Nephron progenitor cell (in vitro differentiated cells): ENCODE data around the gene PEX11B.

Source experiments
- DNase-seq: peaks from one replicate; pipeline ENCODE4 v3.0.0; 2021
- H3K27ac Mint-ChIP-seq: 2 replicates; pipeline ENCODE4 v1.8.0; 2021; ENCODE audit warnings: mild to moderate bottlenecking, moderate library complexity, mixed read lengths
- H3K27me3 Mint-ChIP-seq: 2 replicates; pipeline ENCODE4 v1.8.0; 2021; ENCODE audit warnings: mild to moderate bottlenecking, low read depth, mixed read lengths; ENCODE audit not compliant: poor library complexity
- H3K36me3 Mint-ChIP-seq: 2 replicates; pipeline ENCODE4 v1.8.0; 2021; ENCODE audit warnings: low read depth, mixed read lengths
- H3K4me1 Mint-ChIP-seq: 2 replicates; pipeline ENCODE4 v1.8.0; 2021; ENCODE audit warnings: mixed read lengths
- H3K4me3 Mint-ChIP-seq: 2 replicates; pipeline ENCODE4 v1.8.0; 2021; ENCODE audit warnings: mild to moderate bottlenecking, moderate library complexity, mixed read lengths
- H3K9me3 Mint-ChIP-seq: 2 replicates; pipeline ENCODE4 v1.8.0; 2021; ENCODE audit warnings: mild to moderate bottlenecking, moderate library complexity, mixed read lengths
- TF ChIP-seq, protein P1 (sequence below): fragments of 200-600 bp; sonication (generic); IDR thresholded peaks from 2 replicates; pipeline ENCODE4 v1.5.0; 2021; ENCODE audit warnings: antibody characterized with exemption

The PEX11B gene

DNA sequence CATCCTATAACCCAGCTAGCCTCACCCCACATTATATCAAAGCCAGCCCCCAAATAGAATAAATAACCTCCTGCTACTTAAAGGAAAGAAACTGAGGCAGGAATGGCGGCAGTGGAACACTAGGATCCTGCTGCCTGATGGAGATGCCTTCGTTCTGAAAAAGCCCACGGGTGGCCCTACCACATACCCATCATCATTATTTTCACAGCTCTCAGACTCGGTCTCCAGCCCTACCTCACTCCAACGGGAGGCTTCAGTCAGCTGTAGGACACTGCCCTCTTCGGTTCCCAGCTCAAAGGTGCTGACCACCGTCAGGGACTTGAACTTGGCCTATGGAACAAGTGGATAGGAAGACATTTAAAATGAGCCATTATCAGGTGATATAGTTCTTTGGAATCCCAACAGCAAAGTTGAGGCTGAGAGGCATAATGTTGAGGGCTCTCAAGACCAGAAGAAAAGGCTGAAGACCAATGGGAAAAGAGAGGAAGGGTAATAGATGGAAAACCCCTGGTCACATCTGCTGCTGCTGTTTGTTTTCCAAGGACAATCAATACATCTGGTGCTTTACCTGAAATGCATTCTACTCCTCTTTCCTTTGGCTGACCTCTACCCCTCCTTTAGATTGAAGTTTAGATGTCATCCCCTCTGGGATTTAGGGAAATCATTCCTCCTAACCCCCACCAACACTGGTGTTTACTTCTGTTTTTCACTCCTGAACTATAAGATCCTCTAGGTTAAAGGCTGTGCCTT is 25.0 kb downstream of the PEX11B start:
- Mint-ChIP-seq H3K4me3 (no peak overlapping the region), H3K4me1 (peaks cover 43% of the 10 kb centered on the region), H3K27ac (no peak overlapping the region), H3K27me3 (peaks cover 14% of the 10 kb centered on the region), H3K9me3 (no peaks in the 10 kb centered on the region), H3K36me3 (no peaks in the 10 kb centered on the region)
- DNase-seq: no peak
- TF ChIP-seq, protein P1, sequence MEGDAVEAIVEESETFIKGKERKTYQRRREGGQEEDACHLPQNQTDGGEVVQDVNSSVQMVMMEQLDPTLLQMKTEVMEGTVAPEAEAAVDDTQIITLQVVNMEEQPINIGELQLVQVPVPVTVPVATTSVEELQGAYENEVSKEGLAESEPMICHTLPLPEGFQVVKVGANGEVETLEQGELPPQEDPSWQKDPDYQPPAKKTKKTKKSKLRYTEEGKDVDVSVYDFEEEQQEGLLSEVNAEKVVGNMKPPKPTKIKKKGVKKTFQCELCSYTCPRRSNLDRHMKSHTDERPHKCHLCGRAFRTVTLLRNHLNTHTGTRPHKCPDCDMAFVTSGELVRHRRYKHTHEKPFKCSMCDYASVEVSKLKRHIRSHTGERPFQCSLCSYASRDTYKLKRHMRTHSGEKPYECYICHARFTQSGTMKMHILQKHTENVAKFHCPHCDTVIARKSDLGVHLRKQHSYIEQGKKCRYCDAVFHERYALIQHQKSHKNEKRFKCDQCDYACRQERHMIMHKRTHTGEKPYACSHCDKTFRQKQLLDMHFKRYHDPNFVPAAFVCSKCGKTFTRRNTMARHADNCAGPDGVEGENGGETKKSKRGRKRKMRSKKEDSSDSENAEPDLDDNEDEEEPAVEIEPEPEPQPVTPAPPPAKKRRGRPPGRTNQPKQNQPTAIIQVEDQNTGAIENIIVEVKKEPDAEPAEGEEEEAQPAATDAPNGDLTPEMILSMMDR: no peak

DNA sequence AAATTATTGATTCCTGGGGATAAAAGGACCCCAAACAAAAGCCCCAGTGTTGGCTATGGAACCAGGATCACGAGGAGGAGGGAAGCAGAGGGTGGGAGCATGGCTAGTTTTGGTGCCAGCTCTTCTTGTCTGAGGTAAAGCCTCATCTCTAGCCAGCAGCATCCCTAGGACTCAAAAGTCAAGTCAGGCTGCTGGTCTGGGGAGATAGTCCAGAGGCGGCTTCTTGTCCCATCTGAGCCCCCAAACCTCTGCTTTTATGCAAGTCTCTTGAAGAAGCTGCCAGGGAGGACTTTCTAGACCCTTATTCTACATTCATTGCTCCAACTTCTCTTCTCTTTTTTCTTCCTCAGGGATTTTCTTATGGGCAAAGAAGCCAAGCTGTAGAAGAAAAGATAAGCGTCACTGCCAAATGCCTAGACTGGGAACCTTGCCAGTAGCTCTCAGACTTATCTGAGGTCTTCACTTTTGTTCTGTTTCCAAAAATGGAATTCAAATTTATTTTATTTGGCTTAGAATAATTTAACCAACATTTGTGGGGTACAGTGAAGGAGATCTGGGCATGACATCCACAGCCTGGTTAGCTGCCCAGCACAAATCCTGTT is 25.9 kb downstream of the PEX11B start:
- DNase-seq: no peak
- Mint-ChIP-seq H3K9me3 (no peaks in the 10 kb centered on the region), H3K4me1 (peaks cover 39% of the 10 kb centered on the region), H3K36me3 (no peaks in the 10 kb centered on the region), H3K27ac (peak overlapping the region; percentile 80), H3K4me3 (peak overlapping the region; percentile 59), H3K27me3 (peaks cover 19% of the 10 kb centered on the region)
- TF ChIP-seq, protein P1: no peak

DNA sequence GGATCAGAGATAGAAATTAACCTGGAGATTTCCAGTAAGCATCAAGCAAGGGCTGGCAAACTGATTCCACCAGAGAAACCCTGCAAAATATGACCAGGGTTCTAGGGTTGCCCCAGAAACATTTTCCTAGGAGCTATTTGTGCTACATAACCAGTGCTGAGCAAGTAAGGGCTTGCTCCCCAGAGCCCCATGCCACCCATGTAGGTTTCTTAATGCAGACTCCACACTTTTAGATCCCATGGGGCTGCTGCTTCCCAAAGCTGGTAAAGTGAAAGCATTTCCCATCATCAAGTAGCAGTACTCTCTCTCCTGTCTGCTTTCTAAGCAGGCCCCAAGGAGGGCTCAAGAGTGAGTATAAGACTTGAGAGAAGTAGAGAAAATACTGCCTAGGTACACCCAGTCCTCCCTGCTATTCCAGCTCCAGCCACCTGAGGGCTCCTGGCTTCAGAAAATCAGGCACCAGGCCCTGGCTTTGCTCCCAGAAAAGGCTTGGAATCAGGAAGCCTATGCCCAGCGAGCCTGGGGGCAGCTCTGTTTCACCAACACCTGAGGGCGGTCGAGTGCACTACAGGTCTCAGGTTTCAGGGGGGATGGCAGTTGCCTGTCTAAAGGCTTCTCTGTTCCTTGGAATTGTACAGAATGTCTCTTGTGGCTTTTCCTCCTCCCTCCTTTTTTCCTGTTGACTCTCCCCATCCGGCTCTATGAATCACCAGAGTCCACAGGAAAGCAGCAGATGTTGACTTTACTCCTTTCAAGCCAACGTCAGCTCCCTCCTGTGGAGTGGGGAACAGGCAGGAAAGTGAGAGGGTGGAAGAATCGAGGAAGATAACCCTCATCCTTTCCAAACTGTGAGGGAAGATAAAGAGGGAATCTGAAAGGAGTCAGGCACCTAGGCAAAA is 26.7 kb downstream of the PEX11B start:
- peak overlapping the region; percentile 80 for H3K27ac Mint-ChIP-seq
- H3K36me3 Mint-ChIP-seq: no peaks in the 10 kb centered on the region
- H3K4me1 Mint-ChIP-seq: peaks cover 39% of the 10 kb centered on the region
- H3K27me3 Mint-ChIP-seq: peaks cover 26% of the 10 kb centered on the region
- H3K9me3 Mint-ChIP-seq: no peaks in the 10 kb centered on the region
- DNase-seq: peak; percentile 94
- peak overlapping the region; percentile 59 for H3K4me3 Mint-ChIP-seq
- TF ChIP-seq, protein P1: peak; percentile 89

- H3K4me1 Mint-ChIP-seq: peaks cover 46% of the 10 kb centered on the region
- no peaks in the 10 kb centered on the region for H3K9me3 Mint-ChIP-seq
- TF ChIP-seq, protein P1: no peak
- peaks cover 31% of the 10 kb centered on the region for H3K27me3 Mint-ChIP-seq
- DNase-seq: no peak
- H3K27ac Mint-ChIP-seq: no peak overlapping the region
- no peaks in the 10 kb centered on the region for H3K36me3 Mint-ChIP-seq
- H3K4me3 Mint-ChIP-seq: no peak overlapping the region
Observed at GRCh38 chr1:145891143-145891542, 27.4 kb downstream of the PEX11B start.

- no peak for DNase-seq
- TF ChIP-seq, protein P1: no peak
- H3K27ac Mint-ChIP-seq: no peak overlapping the region
- H3K36me3 Mint-ChIP-seq: no peaks in the 10 kb centered on the region
- no peak overlapping the region for H3K4me3 Mint-ChIP-seq
- peaks cover 57% of the 10 kb centered on the region for H3K4me1 Mint-ChIP-seq
- peaks cover 36% of the 10 kb centered on the region for H3K27me3 Mint-ChIP-seq
- H3K9me3 Mint-ChIP-seq: no peaks in the 10 kb centered on the region
Observed at GRCh38 chr1:145889722-145890121, 28.8 kb downstream of the PEX11B start.
